Right lobe of liver (tissue), 4 donors: ENCODE measurements around the gene NPC1.

Source experiments
- POLR2A ChIP-seq: fragments of 450-650 bp; IDR thresholded peaks from one replicate; pipeline ENCODE4 v1.6.1; 2017; ENCODE audit warnings: antibody characterized with exemption, mild to moderate bottlenecking
- TF ChIP-seq, protein P1 (sequence below), 4 donors: fragments of 200-600 bp in 3 of 4; fragments of 450-650 bp in 1 of 4; IDR thresholded peaks; one replicate each; pipeline versions ENCODE4 v1.5.1 to v1.8.0; 2016 to 2022; ENCODE audit warnings: antibody characterized with exemption in 4 of 4, mild to moderate bottlenecking in 2 of 4
- donor health status: DM: no; HTN: no; CAD: no.
- donor health status: DM: no; HTN: no; CAD: no.
- donor health status: DM: no; HTN: yes; CAD: no.

DNA sequence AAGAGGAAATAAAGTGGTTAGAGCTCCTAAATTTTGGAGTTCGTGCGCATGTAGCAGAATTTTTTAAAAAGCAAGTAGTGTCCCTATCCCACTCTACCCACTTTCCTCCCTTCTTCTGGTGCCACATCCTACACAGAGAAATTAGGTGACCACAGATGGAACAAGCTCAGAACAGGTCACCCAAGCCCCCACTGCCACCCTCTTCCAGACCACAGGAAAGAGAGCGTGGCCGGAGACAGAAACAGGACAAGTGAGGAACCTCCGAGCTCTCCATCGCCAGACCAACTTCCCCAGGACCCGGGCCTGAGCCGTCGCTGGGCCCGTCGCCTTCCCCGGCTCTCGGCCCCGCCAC, 433 bp downstream of the NPC1 start:
- TF ChIP-seq, protein P1, sequence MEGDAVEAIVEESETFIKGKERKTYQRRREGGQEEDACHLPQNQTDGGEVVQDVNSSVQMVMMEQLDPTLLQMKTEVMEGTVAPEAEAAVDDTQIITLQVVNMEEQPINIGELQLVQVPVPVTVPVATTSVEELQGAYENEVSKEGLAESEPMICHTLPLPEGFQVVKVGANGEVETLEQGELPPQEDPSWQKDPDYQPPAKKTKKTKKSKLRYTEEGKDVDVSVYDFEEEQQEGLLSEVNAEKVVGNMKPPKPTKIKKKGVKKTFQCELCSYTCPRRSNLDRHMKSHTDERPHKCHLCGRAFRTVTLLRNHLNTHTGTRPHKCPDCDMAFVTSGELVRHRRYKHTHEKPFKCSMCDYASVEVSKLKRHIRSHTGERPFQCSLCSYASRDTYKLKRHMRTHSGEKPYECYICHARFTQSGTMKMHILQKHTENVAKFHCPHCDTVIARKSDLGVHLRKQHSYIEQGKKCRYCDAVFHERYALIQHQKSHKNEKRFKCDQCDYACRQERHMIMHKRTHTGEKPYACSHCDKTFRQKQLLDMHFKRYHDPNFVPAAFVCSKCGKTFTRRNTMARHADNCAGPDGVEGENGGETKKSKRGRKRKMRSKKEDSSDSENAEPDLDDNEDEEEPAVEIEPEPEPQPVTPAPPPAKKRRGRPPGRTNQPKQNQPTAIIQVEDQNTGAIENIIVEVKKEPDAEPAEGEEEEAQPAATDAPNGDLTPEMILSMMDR (IDR thresholded peaks at IDR 0.05), result no peak
- no peak for TF ChIP-seq POLR2A
